GF-D8 (cell line): ENCODE results near the gene IP6K3.

ENCODE experiments used
- DNase-seq: peaks from one replicate; lab custom pipeline; 2025; lab: John Stamatoyannopoulos, UW

Gene IP6K3

DNA sequence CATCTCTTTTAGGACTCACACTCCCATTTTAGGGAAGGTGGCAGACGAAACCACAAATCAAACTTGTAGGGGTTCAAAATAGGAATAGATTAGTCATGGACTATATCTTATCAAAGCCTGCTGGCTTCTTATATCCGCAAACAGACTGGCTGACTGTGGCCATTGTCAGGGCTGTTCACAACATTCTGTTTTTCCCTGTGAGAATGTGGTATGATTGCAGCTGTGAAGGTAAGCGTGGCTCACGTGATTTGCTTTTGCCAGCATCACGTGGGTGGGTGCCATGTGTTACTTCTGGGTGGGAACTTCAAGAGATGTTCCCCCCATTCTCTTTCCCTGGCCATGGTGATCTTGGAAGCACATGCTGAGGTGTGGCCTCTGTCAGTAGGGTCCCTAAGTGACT is 5.9 kb downstream of the IP6K3 start:
- no peak for DNase-seq

DNA sequence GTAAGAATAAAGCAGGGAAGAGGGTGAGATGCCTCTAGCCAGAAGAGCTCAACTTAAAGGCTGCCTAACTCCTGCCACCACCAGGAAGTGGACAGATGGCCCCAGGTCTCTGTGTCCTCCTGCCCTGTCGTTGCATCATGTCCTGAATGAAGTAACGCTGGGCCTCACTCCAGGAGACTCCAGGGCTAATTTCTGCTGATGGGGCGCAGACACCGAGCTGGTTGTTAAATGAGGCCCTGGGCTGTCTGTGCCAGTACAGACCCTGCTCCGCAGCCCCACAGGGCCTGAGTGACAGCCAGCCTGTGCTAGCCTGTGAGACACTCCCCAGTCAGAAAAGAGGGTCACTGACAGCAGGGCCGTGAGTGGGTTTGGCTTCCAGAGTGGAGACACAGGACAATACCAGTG is 6.5 kb downstream of the IP6K3 start:
- no peak for DNase-seq

DNA sequence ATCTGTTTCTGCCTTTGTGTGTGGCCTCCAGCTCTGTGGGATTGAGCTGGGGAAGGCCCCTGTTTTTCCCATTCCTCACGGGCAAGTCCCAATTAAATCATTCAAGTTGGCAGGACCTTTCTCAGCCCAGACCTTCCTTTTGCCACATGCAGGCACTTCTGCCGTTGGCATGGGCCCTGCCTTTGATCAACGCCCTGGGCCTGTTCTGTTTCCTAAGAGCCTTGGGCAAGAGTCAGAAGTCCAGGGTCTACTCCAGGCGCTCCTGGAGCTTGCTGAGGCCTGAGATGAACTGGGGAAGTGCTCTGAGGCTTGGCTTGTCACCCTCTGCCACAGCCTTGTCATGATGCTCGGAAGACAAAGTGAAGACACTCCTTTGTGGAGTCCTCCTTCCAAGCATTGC is 7.1 kb downstream of the IP6K3 start:
- DNase-seq: no peak

DNA sequence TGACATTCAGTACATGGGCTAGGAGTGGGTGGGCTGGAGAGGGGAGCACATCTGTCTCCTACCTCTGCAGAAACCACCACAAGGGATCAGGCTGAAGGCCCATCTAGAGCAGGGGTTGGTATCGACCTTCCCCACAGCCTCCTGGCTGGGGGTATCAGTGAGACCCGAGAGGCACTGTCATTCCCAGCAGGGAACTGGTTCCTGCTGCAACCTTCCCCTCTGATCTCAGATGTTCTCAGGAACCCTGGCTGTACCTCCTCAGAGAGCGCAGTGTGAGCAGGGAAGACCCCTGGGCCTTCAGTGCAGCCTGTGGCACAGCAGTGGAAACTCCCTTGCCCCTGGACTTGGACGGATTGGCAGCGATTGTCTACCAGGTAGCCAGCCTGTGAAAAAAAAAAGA is 7.8 kb downstream of the IP6K3 start:
- no peak for DNase-seq

DNA sequence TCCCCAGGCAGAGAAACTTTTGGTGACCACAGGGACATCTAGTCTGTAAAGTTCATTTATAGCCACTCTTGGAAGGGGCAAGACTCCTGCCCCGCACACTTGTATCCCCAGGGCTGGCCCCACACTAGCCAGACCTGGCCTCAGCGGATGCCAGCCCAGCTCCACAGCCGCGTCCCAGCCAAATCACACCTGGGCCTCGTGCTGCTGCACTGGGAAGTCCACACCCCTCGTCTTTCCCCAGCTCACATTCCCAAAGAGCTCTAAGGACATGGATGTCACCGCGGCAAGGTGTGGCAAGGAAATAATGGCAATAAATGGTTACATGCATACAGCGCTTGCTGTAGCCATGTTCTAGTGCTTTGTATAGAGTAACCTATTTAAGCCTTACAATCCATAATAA is 8.6 kb downstream of the IP6K3 start:
- DNase-seq: no peak

DNA sequence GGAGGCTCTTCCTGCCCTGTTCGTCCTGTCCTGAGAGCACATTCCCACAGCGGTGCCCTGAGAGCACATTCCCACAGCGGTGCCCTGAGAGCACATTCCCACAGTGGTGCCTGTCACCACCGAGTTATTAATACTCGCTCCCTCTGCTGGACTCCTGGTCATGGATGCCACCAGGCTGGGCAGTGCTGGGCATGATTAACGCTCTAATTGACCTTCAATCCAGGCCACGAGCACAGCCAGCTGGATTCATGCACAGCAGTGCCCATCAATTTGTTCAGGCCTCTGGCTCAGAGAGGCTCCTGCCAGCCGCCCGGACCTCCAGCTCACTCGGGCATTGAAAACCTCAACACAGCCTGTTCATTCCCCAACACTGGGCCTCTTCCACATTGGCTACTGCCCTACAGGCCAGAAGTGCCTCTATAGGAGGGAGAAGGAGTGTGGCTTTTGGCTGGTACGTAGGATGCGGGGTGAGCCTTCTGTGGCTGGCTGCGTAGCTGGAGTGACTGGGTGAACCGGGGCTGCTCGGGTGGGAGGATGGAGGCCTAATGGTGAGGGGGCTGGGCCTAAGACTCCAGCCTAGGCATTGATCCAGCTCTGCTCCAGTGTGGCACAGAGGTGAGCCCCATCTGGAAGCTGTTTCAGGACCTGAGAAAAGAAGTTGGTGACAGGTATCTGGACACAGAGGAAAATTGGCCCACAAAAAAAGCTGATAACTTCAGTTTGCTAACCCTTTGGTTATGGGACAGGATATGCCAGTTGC is 9.3 kb downstream of the IP6K3 start:
- DNase-seq: no peak

DNA sequence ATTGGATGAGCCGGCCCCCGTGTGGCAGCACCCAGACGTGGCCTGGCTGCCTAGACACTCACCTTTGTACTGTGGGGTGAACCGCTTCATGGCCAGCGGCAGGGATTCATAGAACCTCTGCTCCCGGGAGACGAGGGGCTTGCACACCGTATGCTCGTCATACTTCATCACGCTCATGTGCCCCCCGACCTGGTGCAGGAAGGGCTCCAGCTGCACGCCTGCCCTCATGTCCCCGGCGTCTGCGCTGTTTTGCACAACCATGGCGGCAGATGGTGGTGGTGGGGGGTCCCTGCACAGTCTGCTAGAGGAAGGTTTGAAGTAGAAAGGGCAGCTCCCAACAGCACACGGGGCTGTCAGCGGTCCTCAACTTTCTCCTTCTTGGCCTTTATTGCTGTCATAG is 11.5 kb downstream of the IP6K3 start:
- no peak for DNase-seq

DNA sequence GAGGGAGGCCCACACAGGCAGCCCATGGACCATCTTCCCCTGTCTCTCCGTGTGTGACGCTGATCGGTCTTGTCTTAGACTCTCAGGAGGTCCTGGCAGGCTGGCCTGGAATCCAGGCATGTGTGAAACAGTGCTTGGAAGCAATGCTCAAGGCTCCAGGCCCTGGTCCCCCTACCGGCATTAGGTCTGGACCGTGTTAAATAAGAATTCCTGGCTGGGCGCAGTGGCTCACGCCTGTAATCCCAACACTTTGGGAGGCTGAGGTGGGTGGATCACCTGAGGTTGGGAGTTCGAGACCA is 13.0 kb downstream of the IP6K3 start:
- DNase-seq: no peak

DNA sequence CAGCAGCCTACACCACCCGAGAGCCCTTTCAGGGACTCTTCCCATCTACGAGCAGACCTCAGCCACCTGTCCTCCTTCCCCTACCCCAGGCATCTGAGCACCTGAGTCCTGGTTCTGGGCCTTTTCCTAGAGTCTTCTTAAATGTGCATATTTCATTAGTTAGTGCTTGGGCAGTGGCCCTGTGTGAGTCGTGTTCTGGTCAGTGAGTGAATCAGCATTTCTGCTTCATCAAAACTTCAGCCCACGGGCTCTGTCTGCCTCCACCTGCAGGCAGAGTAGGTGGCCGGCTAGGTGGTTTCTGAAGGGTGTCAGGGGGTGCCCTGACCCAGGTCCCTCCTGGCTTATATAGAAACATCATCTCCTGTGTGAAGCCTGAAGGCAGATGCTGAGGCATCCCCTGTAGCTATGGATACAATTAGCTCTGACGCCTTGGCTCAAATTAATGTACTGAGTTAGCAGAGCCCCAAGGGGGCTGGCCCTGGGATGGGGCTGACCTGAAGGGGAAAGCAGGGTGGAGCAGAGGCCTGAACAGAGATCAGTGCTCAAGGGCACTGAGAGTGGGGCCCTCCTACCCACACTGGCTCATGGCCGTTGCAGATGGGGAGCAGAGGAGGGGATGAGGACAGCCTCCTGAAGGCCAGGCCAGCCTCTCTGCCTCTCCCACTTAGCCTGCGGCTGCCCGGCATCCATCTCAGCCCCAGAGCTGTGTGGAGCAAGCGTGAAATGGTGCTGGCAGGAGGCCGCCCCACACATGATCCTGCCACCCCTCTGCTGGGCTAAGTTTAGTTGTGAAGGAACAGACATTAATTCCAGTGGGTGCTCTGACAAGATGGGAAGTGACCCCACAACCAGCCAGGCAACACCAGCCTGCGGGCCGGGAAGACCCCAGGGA is 13.6 kb downstream of the IP6K3 start:
- no peak for DNase-seq

DNA sequence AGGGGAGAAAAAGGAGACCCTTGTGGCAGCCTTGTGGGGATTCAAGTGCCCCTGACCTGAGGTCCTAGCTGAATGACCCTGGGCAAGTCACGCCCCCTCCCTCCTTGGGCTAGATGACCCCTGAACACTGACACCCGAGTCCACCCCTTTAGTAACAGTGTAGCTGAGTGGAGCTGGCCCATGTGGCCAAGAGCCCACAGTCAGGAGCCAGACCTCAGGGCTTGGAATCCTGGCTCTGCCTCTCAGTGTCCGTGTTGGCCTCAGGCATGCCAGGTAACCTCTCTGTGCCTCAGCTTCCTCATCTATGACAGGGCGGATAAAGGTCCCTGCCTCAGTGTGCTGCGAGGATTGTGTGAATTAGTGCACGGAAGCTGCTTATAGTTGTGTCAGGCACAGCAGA is 14.3 kb downstream of the IP6K3 start:
- no peak for DNase-seq

DNA sequence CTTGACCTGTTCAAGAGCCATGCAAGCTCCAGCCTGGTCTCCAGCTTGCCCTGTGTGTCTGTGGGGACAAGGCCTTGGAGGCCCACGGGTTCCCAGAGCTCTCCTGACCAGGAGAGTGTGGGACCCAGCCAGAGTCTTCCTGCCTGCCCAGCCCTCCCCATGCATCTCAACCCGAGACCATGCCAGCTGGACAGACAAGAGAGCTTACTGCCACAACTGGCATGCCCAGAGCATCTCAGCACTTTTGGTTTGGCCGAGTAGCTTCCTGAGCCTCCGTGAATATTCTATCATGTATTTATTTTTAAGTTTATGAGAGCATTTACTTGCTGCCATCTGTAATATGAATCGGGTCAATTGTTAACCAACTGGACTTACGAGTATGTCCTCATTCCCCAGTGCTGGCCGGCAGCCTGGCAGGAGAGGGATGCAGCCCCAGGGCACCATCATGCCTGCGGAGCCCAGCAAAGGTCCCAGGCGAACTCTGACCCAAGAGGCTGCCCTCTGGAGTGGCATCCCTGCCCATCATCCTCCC is 14.9 kb downstream of the IP6K3 start:
- no peak for DNase-seq

DNA sequence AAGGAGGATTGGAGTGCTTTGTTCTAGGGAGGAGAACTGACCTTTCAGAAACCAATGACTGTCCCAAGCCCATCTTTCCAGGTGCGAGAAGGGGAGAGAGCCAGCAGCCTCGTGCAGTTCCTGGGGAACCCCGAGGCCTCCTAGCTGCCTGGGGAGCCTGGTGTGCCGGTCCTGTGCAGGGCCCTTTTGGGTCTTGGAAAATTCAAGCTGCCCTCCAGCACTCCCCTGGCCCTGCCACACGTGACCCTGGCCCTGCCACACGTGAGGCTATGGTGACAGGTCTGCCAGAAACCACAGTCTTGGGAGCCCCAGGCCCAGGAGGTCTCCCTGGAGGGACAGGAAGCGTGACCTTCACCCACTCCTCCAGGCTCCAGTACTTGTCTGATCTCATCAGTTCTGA is 15.7 kb downstream of the IP6K3 start:
- DNase-seq: no peak

DNA sequence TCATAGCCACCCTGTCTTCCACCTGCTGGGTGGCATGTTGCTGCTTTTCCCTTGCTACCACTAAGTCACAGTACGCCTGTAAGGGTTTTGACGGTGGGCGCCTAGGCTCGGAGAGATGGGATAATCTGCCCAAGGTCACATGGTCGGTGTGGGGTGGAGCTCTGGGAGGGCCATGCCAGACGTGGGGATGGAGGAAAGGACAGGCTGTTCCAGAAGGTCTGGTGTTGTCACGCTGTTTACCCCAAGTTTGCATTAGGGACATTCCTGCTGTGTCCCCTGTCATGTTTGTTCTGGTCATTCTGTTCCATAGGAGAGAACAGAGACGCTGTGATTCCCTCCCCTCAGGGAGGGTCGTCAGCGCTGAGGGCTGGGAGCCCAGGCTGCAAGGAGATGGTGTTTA is 16.1 kb downstream of the IP6K3 start:
- DNase-seq: no peak

DNA sequence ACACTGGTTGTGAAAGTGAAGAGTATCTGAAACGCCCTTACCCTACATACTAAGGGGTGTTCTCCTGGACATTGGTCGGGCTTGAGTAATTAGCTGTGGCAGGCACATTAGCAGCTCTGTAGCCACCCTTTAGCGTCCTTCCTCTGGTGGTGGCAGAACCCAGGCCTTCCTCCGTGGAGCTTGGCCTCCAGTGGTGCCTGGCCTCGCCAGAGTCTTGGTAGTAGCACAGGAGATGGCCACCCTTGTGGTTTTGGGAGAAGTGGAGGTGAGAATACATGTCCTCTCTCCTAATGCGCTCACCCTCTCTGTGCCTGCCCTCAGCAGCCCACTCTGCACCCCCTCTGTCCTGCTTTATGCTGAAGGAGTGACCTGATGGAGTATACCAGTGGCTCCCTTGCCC is 17.6 kb downstream of the IP6K3 start:
- no peak for DNase-seq

DNA sequence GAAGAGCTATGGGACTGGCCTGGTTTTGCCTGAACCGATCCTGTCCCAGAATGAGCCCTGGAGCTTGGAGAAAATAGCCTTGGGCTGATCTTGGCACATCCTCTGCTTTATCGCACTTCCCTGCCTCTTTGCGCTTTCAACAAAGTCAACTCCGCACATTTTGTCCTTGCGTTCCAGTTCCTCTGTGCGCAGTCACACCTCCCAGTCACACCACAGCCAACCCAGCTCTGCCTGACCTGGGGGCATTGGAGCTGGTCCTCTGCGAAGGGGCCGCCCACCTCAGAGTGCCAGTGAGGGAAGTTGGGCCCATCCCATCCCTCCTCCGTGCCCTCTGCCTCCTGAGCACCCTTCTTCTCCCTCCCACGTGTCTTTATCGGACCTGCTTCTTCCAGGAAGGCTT is 18.3 kb downstream of the IP6K3 start:
- no peak for DNase-seq

DNA sequence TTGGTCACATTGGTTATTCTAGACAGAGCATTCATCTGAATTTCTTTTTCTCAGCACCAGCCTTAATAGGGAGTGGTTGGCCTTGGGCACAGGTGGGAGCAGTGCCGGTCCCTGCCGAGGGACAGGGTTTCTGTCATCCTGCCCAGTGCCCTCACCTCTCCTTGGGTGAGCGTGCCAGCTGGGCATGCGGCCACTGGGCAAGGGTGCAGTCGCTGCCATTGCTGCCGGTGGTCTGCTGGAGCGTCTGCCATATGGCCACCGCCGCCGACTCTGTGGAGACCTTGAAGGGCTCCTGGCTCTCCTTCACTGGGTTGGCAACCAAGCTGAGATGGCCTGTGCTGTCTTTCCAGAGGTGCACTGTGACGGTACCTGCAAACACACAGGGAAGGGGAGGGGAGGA is 18.8 kb downstream of the IP6K3 start:
- no peak for DNase-seq

DNA sequence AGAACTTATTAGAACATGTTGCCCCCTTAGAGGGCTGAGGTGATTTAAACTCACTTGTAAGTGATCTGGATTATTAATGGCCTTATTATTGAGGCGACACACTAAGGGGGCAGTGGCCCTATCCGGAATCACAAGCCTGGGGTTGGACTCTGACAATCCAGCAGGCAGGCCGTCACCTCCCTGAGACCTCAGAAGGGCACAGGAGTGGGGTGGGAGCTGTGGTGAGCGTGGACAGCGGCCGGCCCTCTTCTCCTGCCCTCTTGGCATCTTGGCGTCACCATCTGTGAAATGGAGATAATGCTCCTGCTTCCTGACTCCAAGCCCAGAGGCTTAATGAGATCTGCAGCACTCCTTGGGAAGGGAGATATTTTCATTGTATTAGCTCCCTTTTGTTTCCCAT is 19.6 kb downstream of the IP6K3 start:
- no peak for DNase-seq

DNA sequence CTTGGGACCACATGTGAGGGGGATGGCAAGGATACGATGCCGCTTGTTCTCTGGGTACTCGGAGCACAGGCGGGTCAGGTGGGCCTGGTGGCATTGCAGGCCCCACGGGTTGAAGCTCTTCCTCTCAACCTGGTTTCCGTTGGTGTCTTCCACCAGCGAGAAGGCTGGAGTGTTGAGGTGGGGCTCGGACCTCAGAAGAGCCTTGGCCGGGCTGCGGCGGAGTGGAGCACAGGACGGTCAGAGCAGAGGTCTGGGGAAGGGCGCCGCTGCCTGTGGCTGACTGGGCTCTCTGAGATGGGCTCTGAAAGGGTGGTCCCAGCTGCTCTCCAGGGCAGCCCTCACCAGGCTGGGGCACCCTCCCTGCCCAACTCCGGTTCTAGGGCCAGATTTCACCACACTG is 20.0 kb downstream of the IP6K3 start:
- DNase-seq: no peak

DNA sequence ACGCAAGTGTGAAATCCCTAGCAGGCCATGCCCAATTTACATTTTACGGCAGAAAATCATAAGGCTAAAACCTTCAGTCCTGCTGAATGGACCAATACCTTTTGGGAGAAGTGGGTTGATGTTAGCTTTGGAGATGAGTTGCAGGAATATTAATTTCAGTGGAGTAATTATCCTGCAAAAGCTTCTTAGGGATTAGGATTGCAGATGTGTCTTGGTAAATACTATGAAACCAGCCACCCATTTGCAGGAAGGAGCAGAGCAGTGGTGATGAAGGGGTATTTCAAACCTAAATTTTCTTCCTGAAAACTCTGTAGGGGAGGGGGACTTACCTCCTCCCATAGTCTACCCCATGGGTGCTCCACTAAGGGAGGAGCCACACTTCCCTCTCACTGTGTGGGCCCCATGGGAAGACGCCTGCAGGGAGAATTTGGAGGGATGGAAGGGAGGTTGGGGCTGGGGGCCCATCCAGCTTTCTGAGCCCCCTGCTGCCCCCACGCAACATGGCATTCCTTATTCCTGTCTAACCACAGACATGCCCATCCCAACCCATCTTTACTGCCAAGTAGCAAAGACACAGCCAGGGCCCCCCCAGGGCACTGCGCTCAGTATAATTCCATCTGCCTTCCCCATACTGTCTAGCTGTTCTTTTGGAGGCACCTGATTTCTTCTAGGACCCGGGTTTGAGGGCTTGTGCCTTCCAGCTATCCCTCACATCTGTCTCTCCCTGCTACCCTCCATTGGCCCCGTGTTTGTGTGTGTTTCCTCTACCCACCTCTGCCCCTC is 20.6 kb downstream of the IP6K3 start:
- no peak for DNase-seq

DNA sequence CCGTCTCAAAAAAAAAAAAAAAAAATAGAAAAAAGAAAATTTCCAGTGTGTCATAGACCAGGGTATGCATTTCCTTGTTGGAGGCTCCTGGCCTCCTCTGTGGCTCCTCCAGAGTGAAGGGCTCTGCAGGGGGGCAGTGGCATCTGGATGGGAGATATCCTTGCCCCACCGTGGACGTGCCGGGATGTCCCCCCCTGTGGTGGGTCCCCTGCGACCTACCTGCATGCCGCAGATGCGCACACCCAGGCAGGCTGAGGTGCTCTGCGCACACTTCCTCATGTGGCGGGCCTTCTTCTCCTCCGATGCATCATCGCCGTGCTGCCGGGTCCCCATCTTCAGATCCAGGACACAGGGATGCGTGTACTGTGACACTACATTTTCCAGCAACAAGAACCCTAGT is 21.5 kb downstream of the IP6K3 start:
- DNase-seq: no peak

DNA sequence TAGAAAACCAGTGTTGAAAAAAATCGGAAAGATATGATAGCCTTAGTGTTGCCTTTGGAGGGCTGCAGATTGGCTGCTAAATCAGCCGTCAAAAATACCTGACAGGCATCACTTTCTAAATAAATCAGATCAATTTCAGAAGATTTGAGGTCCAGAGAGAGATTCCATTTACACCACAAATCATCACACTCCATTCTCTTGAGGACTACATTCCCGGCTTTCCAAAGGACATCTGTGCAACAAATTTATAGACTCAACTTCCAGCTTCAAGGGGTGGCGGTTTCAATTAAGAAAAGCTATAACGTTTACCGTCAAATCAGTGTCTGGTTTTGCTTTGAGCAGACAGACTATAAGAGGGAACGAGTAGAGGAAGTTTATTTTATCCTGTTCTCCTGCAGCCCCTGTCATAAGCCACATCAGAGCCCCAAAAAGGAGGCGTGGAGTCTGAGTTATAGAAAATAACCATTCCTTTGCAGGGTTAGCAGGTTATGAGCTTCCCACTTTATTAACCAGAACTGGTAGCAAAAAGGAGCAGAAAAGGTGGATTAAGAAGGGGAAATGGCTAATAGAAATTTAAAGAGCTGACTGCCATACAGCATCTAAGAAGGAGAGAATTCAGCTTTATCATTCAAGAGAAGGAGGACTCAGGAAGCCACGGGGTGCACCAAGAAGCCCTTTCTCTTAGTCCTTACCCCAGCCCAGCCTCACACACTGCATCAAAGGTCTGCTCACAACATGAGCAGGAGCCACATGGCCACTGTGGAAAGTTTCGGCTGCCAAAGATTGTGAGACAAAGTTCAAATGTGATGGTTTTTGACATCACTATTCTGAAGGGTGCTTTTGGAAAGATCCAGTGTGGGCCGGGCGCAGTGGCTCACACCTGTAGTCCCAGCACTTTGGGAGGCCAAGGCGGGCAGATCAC is 22.3 kb downstream of the IP6K3 start:
- no peak for DNase-seq
